Measurements from ENCODE around the gene ISM1.

The ISM1 gene

GRCh38 chr20:13277663-13278295, 56.7 kb downstream of the ISM1 start:
- Mint-ChIP-seq H3K27me3 (no peaks in the 10 kb centered on the region), H3K36me3 (ENCODE audit: low read depth) (peaks cover 4% of the 10 kb centered on the region), H3K4me1 (ENCODE audit: low read depth) (no peaks in the 10 kb centered on the region), H3K4me3 (no peak overlapping the region), H3K27ac (no peak overlapping the region), H3K9me3 (no peaks in the 10 kb centered on the region)

DNA sequence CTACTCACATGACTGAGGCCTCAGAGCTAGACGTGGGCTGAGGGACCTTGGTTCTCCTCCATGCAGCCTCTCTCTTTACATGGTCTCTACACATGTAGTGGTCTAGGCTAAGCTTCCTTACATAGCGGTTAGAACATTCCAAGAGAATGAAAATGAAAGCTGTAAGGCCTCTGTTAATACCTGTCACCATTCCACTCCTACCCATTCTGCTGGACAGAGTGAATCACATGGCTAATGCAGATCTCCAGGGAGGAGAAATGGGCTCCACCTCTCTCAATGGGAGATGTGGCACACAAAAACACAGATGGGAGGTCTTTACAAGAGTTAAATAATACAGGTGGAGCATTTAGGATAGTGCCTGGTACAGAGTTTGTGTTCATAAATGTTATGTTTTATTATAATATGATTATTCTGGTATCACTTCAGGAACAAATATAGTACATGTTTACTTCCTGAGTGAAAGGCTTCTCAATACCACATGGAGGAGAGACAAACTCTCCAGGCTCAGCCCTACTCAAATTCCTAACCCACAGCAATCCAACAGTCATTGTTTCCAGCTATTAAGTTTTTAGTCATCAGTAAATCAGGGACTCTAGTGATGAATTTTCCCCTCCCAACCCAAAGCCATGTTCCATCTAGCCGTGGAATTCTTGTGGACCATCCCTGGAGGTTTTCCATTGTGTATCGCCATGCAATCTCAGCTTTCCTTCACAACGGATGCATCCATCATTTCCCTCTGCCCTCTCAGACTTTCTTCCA, 57.9 kb downstream of the ISM1 start:
- Mint-ChIP-seq H3K36me3 (ENCODE audit: low read depth) (peaks cover 4% of the 10 kb centered on the region), H3K27me3 (no peaks in the 10 kb centered on the region), H3K4me3 (no peak overlapping the region), H3K9me3 (no peaks in the 10 kb centered on the region), H3K4me1 (ENCODE audit: low read depth) (no peaks in the 10 kb centered on the region), H3K27ac (no peak overlapping the region)

DNA sequence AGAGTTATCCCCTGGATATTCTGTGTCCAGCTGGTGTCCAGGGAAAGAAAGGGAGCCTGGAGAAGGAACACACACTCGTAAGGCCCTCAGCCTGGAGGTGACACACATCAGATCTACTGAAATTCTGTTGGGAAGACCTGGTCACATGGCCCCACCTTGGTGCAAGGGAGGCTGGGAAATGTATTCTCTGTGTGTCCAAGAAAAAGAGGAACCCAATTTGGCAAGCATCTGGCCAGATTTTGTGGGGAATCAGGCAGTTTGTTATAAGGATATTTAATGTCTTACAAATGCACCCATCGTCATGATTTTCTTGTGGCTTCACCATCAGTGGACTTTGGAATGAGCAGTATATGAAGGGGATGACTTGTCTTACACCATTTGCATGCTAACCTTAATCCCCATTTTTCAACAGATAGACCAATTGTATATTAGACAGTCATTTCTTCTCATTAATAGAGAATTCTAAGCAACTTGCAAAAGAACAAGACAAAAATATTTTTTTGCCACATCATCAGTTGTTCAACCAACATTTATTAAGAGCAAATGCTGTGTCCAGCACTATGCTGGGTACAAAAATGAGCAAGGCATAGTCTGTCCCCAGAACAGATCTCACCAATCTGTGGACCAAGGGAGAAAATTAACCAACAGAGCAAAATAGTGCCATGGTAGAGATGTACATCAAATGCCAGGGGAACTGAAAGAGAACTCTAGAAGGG, 59.7 kb downstream of the ISM1 start:
- H3K4me3 Mint-ChIP-seq: no peak overlapping the region
- H3K4me1 Mint-ChIP-seq (ENCODE audit: low read depth): no peaks in the 10 kb centered on the region
- peaks cover 4% of the 10 kb centered on the region for H3K36me3 Mint-ChIP-seq (ENCODE audit: low read depth)
- no peaks in the 10 kb centered on the region for H3K9me3 Mint-ChIP-seq
- no peaks in the 10 kb centered on the region for H3K27me3 Mint-ChIP-seq
- H3K27ac Mint-ChIP-seq: no peak overlapping the region

DNA sequence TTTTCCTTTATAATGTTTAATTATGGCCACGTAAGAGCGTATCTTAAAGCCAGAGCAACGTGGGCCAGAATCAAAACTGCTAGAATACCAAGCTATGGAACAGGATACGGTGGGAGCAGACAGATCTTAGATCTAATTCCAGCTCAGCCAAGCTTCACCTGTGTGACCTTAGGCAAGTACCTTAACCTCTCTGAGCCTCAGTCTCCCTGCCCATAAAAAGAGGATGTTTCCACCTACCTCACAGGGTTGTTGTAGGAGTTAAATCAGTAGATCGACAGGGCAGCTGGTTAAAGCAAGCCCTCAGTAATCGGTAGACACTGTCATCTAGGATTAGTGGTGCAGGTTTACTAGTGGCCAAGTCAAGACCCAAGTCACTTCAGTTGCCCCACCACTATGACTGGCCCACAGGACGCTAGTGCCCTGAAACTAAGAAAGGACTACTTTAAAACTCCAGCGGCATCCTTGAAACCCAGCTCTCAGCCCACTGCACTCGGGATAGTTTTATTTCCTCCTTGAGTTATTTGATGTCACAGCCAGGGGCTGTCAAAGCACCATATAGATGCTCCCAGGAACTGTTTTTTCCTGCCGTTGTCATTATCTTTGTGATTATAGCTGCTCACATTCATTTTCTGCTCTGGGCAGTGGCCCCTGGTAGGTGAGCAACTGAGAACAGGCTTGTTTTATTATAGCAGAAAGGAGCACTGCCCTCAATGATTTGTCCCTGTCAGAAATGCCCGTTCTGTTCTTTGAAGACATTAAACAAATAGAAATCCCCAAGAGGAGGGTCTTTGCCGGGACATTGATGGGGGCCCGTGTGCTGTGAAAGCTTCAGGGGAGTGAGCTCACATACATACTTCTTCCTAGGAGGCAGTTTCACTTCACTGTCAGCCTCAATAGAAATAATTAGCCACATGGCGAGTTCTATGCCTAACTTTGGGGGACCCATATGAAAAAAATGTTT, 63.1 kb downstream of the ISM1 start:
- H3K4me3 Mint-ChIP-seq: no peak overlapping the region
- H3K9me3 Mint-ChIP-seq: no peaks in the 10 kb centered on the region
- peaks cover 1% of the 10 kb centered on the region for H3K27me3 Mint-ChIP-seq
- no peak overlapping the region for H3K27ac Mint-ChIP-seq
- peaks cover 4% of the 10 kb centered on the region for H3K36me3 Mint-ChIP-seq (ENCODE audit: low read depth)
- no peaks in the 10 kb centered on the region for H3K4me1 Mint-ChIP-seq (ENCODE audit: low read depth)

DNA sequence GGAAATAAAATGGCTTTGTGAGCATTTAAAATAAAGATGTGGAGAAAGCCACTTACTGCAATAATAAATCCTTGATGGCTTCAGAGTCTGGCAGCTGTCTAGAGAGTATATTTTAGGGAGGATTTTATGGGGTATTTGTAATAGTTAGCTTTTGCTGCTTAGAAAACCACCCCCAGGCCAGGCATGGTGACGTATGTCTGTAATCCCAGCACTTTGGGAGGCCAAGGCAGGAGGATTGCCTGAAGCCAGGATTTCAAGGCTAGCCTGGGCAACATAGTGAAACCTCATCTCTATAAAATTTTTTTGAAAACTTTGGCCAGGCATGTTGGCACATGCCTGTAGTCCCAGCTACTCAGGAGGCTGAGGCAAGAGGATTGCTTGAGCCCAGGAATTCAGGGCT, 63.8 kb downstream of the ISM1 start:
- Mint-ChIP-seq H3K9me3 (no peaks in the 10 kb centered on the region), H3K4me3 (no peak overlapping the region), H3K36me3 (ENCODE audit: low read depth) (peaks cover 4% of the 10 kb centered on the region), H3K27me3 (peaks cover 4% of the 10 kb centered on the region), H3K27ac (no peak overlapping the region), H3K4me1 (ENCODE audit: low read depth) (no peaks in the 10 kb centered on the region)

DNA sequence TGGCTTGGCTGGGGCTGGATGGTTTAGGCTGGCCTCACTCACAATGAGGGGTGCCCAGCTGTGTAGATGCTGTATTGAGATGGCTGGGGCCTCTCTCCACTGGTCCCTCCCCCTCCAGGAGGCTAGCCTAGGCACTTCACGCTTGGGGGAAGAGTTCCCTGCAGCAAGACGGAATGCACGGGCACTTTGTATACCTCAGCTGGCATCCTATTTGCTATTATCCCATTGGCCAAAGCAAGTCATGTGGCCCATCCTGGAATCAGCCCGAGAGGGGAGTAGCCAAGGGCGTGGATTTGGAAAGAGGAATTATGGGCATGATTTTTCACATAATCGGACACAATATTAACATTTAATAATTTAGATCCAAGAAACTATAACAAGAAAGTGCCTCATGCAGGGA, 64.3 kb downstream of the ISM1 start:
- Mint-ChIP-seq H3K27me3 (peaks cover 4% of the 10 kb centered on the region), H3K36me3 (ENCODE audit: low read depth) (peaks cover 4% of the 10 kb centered on the region), H3K9me3 (no peaks in the 10 kb centered on the region), H3K27ac (no peak overlapping the region), H3K4me1 (ENCODE audit: low read depth) (no peaks in the 10 kb centered on the region), H3K4me3 (no peak overlapping the region)

GRCh38 chr20:13286052-13286451, 65.0 kb downstream of the ISM1 start:
- Mint-ChIP-seq H3K27ac (no peak overlapping the region), H3K4me1 (ENCODE audit: low read depth) (no peaks in the 10 kb centered on the region), H3K27me3 (peaks cover 4% of the 10 kb centered on the region), H3K9me3 (no peaks in the 10 kb centered on the region), H3K4me3 (no peak overlapping the region), H3K36me3 (ENCODE audit: low read depth) (peaks cover 4% of the 10 kb centered on the region)

DNA sequence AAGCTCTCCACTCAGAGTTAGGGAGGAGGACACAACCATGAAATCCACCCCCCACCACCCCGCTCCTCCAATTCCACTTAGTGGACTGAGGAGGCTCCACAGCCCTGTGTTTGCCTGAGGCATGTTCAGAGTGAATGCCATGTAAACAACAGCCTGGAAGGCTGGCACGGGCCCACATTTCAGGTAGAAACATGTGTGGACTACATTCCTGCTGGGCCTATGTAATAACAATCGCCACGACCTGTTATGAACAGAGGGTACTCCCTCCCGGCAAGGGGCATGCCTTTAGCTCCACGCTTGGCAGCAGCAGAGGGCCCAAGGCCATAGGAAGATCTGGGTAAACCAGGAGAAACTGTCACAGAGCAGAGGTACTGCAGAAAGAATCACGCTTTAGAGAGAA, 65.5 kb downstream of the ISM1 start:
- Mint-ChIP-seq H3K27ac (no peak overlapping the region), H3K4me1 (ENCODE audit: low read depth) (no peaks in the 10 kb centered on the region), H3K36me3 (ENCODE audit: low read depth) (peaks cover 4% of the 10 kb centered on the region), H3K9me3 (no peaks in the 10 kb centered on the region), H3K4me3 (no peak overlapping the region), H3K27me3 (peaks cover 4% of the 10 kb centered on the region)

GRCh38 chr20:13288357-13288756, 67.3 kb downstream of the ISM1 start:
- Mint-ChIP-seq H3K9me3 (no peaks in the 10 kb centered on the region), H3K36me3 (ENCODE audit: low read depth) (no peaks in the 10 kb centered on the region), H3K27ac (no peak overlapping the region), H3K27me3 (peaks cover 4% of the 10 kb centered on the region), H3K4me1 (ENCODE audit: low read depth) (no peaks in the 10 kb centered on the region), H3K4me3 (no peak overlapping the region)

DNA sequence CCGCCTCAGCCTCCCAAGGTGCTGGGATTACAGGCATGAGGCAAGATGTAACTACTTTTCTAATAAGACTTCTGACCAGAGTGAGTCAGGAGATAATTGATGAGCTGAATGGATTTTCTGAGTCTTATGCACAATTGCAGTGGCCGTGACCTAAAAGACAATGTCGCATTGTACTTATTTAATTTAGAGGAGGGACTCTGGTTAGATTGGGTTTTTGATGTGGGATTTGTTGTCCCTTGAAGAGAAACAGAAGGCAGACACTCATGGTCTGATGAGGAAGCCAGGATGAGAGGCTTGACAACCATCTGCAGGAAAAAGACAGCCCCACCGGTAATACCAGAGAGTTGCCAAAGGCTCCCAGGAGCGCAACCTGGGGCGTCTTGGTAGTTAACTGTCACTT, 68.0 kb downstream of the ISM1 start:
- no peak overlapping the region for H3K27ac Mint-ChIP-seq
- no peak overlapping the region for H3K4me3 Mint-ChIP-seq
- H3K27me3 Mint-ChIP-seq: peaks cover 4% of the 10 kb centered on the region
- no peaks in the 10 kb centered on the region for H3K36me3 Mint-ChIP-seq (ENCODE audit: low read depth)
- no peaks in the 10 kb centered on the region for H3K4me1 Mint-ChIP-seq (ENCODE audit: low read depth)
- H3K9me3 Mint-ChIP-seq: no peaks in the 10 kb centered on the region

- Mint-ChIP-seq H3K27me3 (peaks cover 4% of the 10 kb centered on the region), H3K9me3 (no peaks in the 10 kb centered on the region), H3K4me3 (no peak overlapping the region), H3K36me3 (ENCODE audit: low read depth) (no peaks in the 10 kb centered on the region), H3K4me1 (ENCODE audit: low read depth) (no peaks in the 10 kb centered on the region), H3K27ac (no peak overlapping the region)
Observed at GRCh38 chr20:13290724-13291123, 69.7 kb downstream of the ISM1 start.

- Mint-ChIP-seq H3K9me3 (no peaks in the 10 kb centered on the region), H3K36me3 (ENCODE audit: low read depth) (no peaks in the 10 kb centered on the region), H3K4me3 (no peak overlapping the region), H3K27ac (no peak overlapping the region), H3K4me1 (ENCODE audit: low read depth) (no peaks in the 10 kb centered on the region), H3K27me3 (peaks cover 4% of the 10 kb centered on the region)
Observed at GRCh38 chr20:13291157-13291556, 70.1 kb downstream of the ISM1 start.

DNA sequence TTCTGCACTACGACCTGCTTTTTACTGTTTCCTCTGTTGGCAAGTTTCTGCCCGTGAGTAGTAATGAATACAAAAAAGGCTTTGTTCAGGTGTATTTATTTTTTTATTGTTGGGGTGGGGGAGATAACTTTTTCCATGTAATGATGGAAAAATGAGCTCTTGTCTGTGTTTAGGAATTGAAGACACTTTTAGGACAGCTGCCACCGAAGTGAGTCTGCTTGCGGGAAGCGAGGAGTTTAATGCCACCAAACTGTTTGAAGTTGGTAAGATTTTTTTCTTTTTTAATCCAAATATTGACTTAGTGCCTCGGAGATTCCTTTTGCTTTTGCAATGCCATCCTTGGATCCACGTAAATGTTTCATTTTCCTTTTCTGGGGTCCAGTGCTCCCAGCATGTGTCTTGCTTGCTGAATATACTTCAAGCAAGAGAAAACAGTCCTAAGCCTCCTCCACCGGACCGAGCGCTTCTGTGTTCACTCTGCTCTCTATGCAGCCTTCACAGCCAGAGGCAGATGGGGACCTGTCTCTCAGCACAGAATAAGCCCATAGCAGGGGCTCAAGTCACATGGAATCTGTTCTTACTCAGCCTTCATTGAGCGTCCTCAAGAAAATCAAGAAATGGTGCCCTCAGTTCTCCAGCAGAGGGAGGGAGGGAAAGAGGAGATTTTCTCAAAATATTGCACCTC, 71.3 kb downstream of the ISM1 start:
- H3K4me3 Mint-ChIP-seq: no peak overlapping the region
- H3K27me3 Mint-ChIP-seq: peaks cover 4% of the 10 kb centered on the region
- H3K36me3 Mint-ChIP-seq (ENCODE audit: low read depth): no peaks in the 10 kb centered on the region
- no peak overlapping the region for H3K27ac Mint-ChIP-seq
- no peaks in the 10 kb centered on the region for H3K9me3 Mint-ChIP-seq
- no peaks in the 10 kb centered on the region for H3K4me1 Mint-ChIP-seq (ENCODE audit: low read depth)

GRCh38 chr20:13294522-13294921, 73.4 kb downstream of the ISM1 start:
- H3K36me3 Mint-ChIP-seq (ENCODE audit: low read depth): no peaks in the 10 kb centered on the region
- H3K27me3 Mint-ChIP-seq: no peaks in the 10 kb centered on the region
- no peaks in the 10 kb centered on the region for H3K4me1 Mint-ChIP-seq (ENCODE audit: low read depth)
- no peak overlapping the region for H3K27ac Mint-ChIP-seq
- no peak overlapping the region for H3K4me3 Mint-ChIP-seq
- no peaks in the 10 kb centered on the region for H3K9me3 Mint-ChIP-seq
